HCT116 (cell line): ENCODE results near the gene CAP2. TPM values are rescaled to one million over a fixed set of nuclear protein-coding genes. Genes with fewer than 3 reads are reported as not detected.

Experiments
- ATAC-seq: fragments of 200-7000 bp; cut with Tn5 transposase; 2 replicates; pipeline ENCODE4 v1.9.1; 2020; ENCODE audit warnings: mild to moderate bottlenecking, moderate library complexity
- BruUV-seq: library from RNA; stranded (reverse); fragments of 400-500 nt; replicated peaks from 2 replicates; lab custom pipeline; 2021; lab: Mats Ljungman, UMichigan
- CTCF ChIA-PET: fragments of 300-600 bp; sonication (Branson Sonifier 250); formaldehyde crosslinking; loops from one replicate; lab custom pipeline; 2021; ENCODE audit warnings: antibody characterized with exemption; lab: Charles Lee
- POLR2A ChIA-PET: fragments of 300-600, 350-600 bp; sonication (Branson Sonifier 250); formaldehyde crosslinking; loops from one replicate; lab custom pipeline; 2021; ENCODE audit warnings: antibody characterized with exemption; lab: Charles Lee
- RAD21 ChIA-PET, 2 experiments: fragments of 300-600 bp; sonication (Branson Sonifier 250); formaldehyde crosslinking; loops; one replicate each; lab custom pipeline; 2023; ENCODE audit warnings: low total read pairs in 2 of 2; ENCODE audit not compliant: uncharacterized antibody in 2 of 2, unreplicated experiment in 2 of 2, low non-redundant PET in 1 of 2; lab: Charles Lee
- DNase-seq: peaks from one replicate; pipeline ENCODE4 v3.0.0-alpha.2; 2010; ENCODE audit warnings: low read depth, low spot score
- H2AFZ ChIP-seq: fragments of 200-600 bp; shearing (Covaris generic), sonication (generic); 2 replicates; pipeline ENCODE4 v1.6.1; 2017; ENCODE audit warnings: low read depth, mixed run types, mixed read lengths, antibody characterized with exemption, low read length; ENCODE audit not compliant: poor library complexity, severe bottlenecking
- H3K27ac ChIP-seq: 2 replicates; pipeline ENCODE4 v1.5.1; 2012; ENCODE audit warnings: low read depth, low read length
- H3K27me3 ChIP-seq: fragments of 200-600 bp; sonication (generic); 2 replicates; pipeline ENCODE4 v1.6.1; 2016; ENCODE audit warnings: mixed run types, low read length, mixed read lengths; ENCODE audit not compliant: insufficient read depth
- H3K36me3 ChIP-seq, 2 experiments: fragments of 200-500 bp in 1 of 2; fragments of 200-600 bp in 1 of 2; sonication (Bioruptor generic) in 1 of 2; sonication (generic) in 1 of 2; 2 replicates each; pipeline versions ENCODE4 v1.5.1 to v1.6.1; 2014 to 2016; ENCODE audit warnings: low read length in 2 of 2, inconsistent platforms in 1 of 2, mixed read lengths in 1 of 2, mixed run types in 1 of 2; ENCODE audit not compliant: insufficient read depth in 2 of 2, control insufficient read depth in 1 of 2
- H3K4me1 ChIP-seq, 2 experiments: fragments of 200-600 bp in 1 of 2; sonication (generic) in 1 of 2; 2 replicates each; pipeline versions ENCODE4 v1.5.1 to v1.6.1; 2012 to 2017; ENCODE audit warnings: low read length in 2 of 2, inconsistent platforms in 1 of 2, mild to moderate bottlenecking in 1 of 2, mixed read lengths in 1 of 2, mixed run types in 1 of 2, moderate library complexity in 1 of 2; ENCODE audit not compliant: insufficient read depth in 2 of 2, control insufficient read depth in 1 of 2
- H3K4me2 ChIP-seq: fragments of 200-600 bp; sonication (generic); 2 replicates; pipeline ENCODE4 v1.6.1; 2017; ENCODE audit warnings: mixed run types, low read length, mixed read lengths
- H3K4me3 ChIP-seq, 2 experiments: fragments of 200-600 bp in 1 of 2; sonication (generic) in 1 of 2; replicated peaks in 1 of 2; 2 replicates each; pipeline ENCODE4 v1.5.1; 2011 to 2016; ENCODE audit warnings: low read length in 2 of 2, control low read depth in 1 of 2, low read depth in 1 of 2, mild to moderate bottlenecking in 1 of 2, mixed read lengths in 1 of 2, mixed run types in 1 of 2
- H3K79me2 ChIP-seq: fragments of 200-600 bp; sonication (generic); 2 replicates; pipeline ENCODE4 v1.6.1; 2017; ENCODE audit warnings: mild to moderate bottlenecking, mixed run types, low read length, moderate library complexity, mixed read lengths; ENCODE audit not compliant: insufficient read depth
- H3K9ac ChIP-seq: fragments of 200-600 bp; sonication (generic); 2 replicates; pipeline ENCODE4 v1.6.1; 2016; ENCODE audit warnings: low read length, mixed read lengths
- H3K9me2 ChIP-seq: fragments of 200-600 bp; sonication (generic), shearing (Covaris generic); 2 replicates; pipeline ENCODE4 v1.6.1; 2017; ENCODE audit warnings: mixed run types, mild to moderate bottlenecking, moderate library complexity; ENCODE audit not compliant: insufficient read depth
- H3K9me3 ChIP-seq, 2 experiments: fragments of 200-500 bp in 1 of 2; fragments of 200-600 bp in 1 of 2; sonication (Bioruptor generic) in 1 of 2; sonication (generic) in 1 of 2; 2 replicates each; pipeline ENCODE4 v1.6.1; 2014 to 2017; ENCODE audit warnings: low read length in 2 of 2, mixed read lengths in 2 of 2, inconsistent platforms in 1 of 2, low read depth in 1 of 2, mild to moderate bottlenecking in 1 of 2, mixed run types in 1 of 2, moderate library complexity in 1 of 2; ENCODE audit not compliant: control insufficient read depth in 1 of 2, insufficient read depth in 1 of 2
- H4K20me1 ChIP-seq: fragments of 200-600 bp; sonication (generic), shearing (Covaris generic); 2 replicates; pipeline ENCODE4 v1.6.1; 2017; ENCODE audit warnings: mixed run types, mild to moderate bottlenecking, moderate library complexity; ENCODE audit not compliant: insufficient read depth
- CBX3 ChIP-seq: IDR thresholded peaks from 2 replicates; pipeline ENCODE4 v1.6.1; 2012; ENCODE audit warnings: low read depth
- CEBPB ChIP-seq: IDR thresholded peaks from 2 replicates; pipeline ENCODE4 v1.6.1; 2012; ENCODE audit warnings: low read depth
- ELF1 ChIP-seq: IDR thresholded peaks from 2 replicates; pipeline ENCODE4 v1.6.1; 2012; ENCODE audit warnings: low read depth, borderline replicate concordance
- JUND ChIP-seq: IDR thresholded peaks from 2 replicates; pipeline ENCODE4 v1.6.1; 2012
- POLR2A ChIP-seq: IDR thresholded peaks from 2 replicates; pipeline ENCODE4 v1.7.0; 2011; ENCODE audit warnings: borderline replicate concordance; ENCODE audit not compliant: insufficient read depth, insufficient read length; ENCODE audit errors: extremely low read depth
- POLR2AphosphoS5 ChIP-seq: IDR thresholded peaks from 2 replicates; pipeline ENCODE4 v1.6.1; 2011; ENCODE audit warnings: mild to moderate bottlenecking, low read depth, low read length, moderate library complexity
- RAD21 ChIP-seq: IDR thresholded peaks from 2 replicates; pipeline ENCODE4 v1.6.1; 2012; ENCODE audit warnings: low read depth, mild to moderate bottlenecking
- SRF ChIP-seq: IDR thresholded peaks from 2 replicates; pipeline ENCODE4 v1.6.1; 2012; ENCODE audit warnings: low read depth
- TCF7L2 ChIP-seq: IDR thresholded peaks from 2 replicates; pipeline ENCODE4 v1.7.0; 2011; ENCODE audit warnings: borderline replicate concordance, inconsistent platforms; ENCODE audit not compliant: insufficient read depth, insufficient read length; ENCODE audit errors: extremely low read depth
- YY1 ChIP-seq: IDR thresholded peaks from 2 replicates; pipeline ENCODE4 v1.6.1; 2011; ENCODE audit warnings: low read length, low read depth, moderate library complexity, mild to moderate bottlenecking; ENCODE audit not compliant: insufficient replicate concordance; ENCODE audit errors: extremely low read depth
- ZNF274 ChIP-seq: fragments of 200-500 bp; sonication (Bioruptor generic); IDR thresholded peaks from 2 replicates; pipeline ENCODE4 v1.6.1; 2014; ENCODE audit warnings: mild to moderate bottlenecking, low read depth, low read length, inconsistent platforms
- intact Hi-C: fragments of 100-400 bp; cut with micrococcal nuclease; formaldehyde crosslinking; loops from 2 replicates; pipeline ENCODE4 v1.10.0; 2022
- total RNA-seq: library from RNA; stranded (reverse); gene quantifications from one replicate; pipeline ENCODE4 v1.2.1, GENCODE V29; 2021; ENCODE audit not compliant: unreplicated experiment
- TF ChIP-seq, protein P1 (sequence below): IDR thresholded peaks from 2 replicates; pipeline ENCODE4 v1.6.1; 2012
- TF ChIP-seq, protein P2 (sequence below): IDR thresholded peaks from 2 replicates; pipeline ENCODE4 v1.6.1; 2012; ENCODE audit warnings: low read depth
- TF ChIP-seq, protein P3 (sequence below): IDR thresholded peaks from 2 replicates; pipeline ENCODE4 v1.6.1; 2011; ENCODE audit warnings: mild to moderate bottlenecking, low read length, moderate library complexity; ENCODE audit not compliant: insufficient replicate concordance; ENCODE audit errors: extremely low read depth

CAP2 gene
- total RNA-seq, 1 experiment from 2014 or later, result 3.8 TPM

DNA sequence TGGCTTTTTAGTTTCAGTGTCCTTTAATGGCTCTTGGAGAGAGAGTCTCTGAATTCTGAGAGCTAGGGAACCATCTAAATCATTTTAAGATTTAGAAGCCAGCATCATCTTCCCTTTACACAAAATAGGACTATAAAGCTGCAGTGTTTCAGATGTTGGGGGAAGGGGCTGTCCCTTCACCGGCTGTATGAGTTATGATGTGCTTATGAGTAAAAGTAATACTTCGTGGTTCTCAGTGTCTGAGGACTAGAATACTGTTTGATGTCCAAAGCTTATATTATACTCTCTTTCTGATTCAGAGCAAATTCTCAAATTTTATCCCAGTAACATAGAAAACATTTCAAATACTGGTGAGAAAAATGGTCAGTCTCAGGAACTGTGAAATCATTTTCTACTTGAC is 143.2 kb downstream of the CAP2 start:
- ChIA-PET RAD21 (no interaction called here), POLR2A (no interaction called here), CTCF (no interaction called here)
- no TSS peak for BruUV-seq
- intact Hi-C loops, result no loop called here
- no peak overlapping the region for H3K4me3 ChIP-seq
- H3K4me2 ChIP-seq, result no peak overlapping the region
- DNase-seq, result no peak
- no peaks in the 10 kb centered on the region for H3K9me3 ChIP-seq
- H3K79me2 ChIP-seq, result no peaks in the 10 kb centered on the region
- no peak overlapping the region for H2AFZ ChIP-seq
- no peaks in the 10 kb centered on the region for H3K4me1 ChIP-seq
- H3K36me3 ChIP-seq, result no peaks in the 10 kb centered on the region
- H3K27me3 ChIP-seq, result no peaks in the 10 kb centered on the region
- H3K9ac ChIP-seq, result no peak overlapping the region
- ATAC-seq, result no peak
- no peaks in the 10 kb centered on the region for H4K20me1 ChIP-seq
- TF ChIP-seq POLR2AphosphoS5 (no peak), TCF7L2 (no peak), ZNF274 (no peak), YY1 (no peak), POLR2A (no peak), SRF (no peak), CBX3 (no peak), RAD21 (no peak)
- TF ChIP-seq, protein P1, sequence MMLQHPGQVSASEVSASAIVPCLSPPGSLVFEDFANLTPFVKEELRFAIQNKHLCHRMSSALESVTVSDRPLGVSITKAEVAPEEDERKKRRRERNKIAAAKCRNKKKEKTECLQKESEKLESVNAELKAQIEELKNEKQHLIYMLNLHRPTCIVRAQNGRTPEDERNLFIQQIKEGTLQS, result no peak
- no peak overlapping the region for H3K27ac ChIP-seq
- H3K9me2 ChIP-seq, result no peaks in the 10 kb centered on the region

DNA sequence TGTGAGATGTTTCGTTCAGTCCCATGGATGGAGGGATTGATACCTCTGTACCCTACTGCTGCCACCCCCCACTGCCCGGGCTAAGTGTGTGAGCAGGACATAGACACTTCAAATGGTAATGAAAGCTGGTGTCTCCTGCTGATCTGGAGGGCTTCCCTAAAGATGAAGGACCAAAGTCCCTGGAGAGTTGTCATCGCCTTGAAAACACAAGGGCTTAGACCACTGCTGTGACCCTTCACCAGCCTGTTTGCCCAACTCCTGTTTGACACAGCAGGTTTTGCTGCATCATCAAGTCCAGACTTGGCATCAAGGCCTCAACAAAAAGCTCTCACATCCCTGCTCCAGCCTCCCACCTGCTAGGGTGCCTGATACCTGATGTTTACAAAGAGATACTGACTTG is 148.8 kb downstream of the CAP2 start:
- CTCF ChIA-PET, result no interaction called here
- Histone ChIP-seq H3K79me2 (no peaks in the 10 kb centered on the region), H3K27me3 (no peaks in the 10 kb centered on the region), H2AFZ (no peak overlapping the region), H3K4me2 (no peak overlapping the region), H3K36me3 (0 out of 4 replicates have a peak, but pooled peaks cover 0 to 2% of the 10 kb centered on the region in 2 experiments), H3K9me2 (no peaks in the 10 kb centered on the region), H4K20me1 (no peaks in the 10 kb centered on the region), H3K9ac (no peak overlapping the region), H3K27ac (no peak overlapping the region), H3K4me3 (no peak overlapping the region), H3K9me3 (no peaks in the 10 kb centered on the region), H3K4me1 (no peaks in the 10 kb centered on the region)
- POLR2A ChIA-PET, result no interaction called here
- RAD21 ChIA-PET, result no interaction called here
- ATAC-seq (no peak), DNase-seq (no peak)
- intact Hi-C loops, result no loop called here
- TF ChIP-seq, protein P2, sequence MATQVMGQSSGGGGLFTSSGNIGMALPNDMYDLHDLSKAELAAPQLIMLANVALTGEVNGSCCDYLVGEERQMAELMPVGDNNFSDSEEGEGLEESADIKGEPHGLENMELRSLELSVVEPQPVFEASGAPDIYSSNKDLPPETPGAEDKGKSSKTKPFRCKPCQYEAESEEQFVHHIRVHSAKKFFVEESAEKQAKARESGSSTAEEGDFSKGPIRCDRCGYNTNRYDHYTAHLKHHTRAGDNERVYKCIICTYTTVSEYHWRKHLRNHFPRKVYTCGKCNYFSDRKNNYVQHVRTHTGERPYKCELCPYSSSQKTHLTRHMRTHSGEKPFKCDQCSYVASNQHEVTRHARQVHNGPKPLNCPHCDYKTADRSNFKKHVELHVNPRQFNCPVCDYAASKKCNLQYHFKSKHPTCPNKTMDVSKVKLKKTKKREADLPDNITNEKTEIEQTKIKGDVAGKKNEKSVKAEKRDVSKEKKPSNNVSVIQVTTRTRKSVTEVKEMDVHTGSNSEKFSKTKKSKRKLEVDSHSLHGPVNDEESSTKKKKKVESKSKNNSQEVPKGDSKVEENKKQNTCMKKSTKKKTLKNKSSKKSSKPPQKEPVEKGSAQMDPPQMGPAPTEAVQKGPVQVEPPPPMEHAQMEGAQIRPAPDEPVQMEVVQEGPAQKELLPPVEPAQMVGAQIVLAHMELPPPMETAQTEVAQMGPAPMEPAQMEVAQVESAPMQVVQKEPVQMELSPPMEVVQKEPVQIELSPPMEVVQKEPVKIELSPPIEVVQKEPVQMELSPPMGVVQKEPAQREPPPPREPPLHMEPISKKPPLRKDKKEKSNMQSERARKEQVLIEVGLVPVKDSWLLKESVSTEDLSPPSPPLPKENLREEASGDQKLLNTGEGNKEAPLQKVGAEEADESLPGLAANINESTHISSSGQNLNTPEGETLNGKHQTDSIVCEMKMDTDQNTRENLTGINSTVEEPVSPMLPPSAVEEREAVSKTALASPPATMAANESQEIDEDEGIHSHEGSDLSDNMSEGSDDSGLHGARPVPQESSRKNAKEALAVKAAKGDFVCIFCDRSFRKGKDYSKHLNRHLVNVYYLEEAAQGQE, result no peak
- TF ChIP-seq ELF1 (no peak), YY1 (no peak), JUND (no peak), CEBPB (no peak), RAD21 (no peak)
- TF ChIP-seq, protein P3, sequence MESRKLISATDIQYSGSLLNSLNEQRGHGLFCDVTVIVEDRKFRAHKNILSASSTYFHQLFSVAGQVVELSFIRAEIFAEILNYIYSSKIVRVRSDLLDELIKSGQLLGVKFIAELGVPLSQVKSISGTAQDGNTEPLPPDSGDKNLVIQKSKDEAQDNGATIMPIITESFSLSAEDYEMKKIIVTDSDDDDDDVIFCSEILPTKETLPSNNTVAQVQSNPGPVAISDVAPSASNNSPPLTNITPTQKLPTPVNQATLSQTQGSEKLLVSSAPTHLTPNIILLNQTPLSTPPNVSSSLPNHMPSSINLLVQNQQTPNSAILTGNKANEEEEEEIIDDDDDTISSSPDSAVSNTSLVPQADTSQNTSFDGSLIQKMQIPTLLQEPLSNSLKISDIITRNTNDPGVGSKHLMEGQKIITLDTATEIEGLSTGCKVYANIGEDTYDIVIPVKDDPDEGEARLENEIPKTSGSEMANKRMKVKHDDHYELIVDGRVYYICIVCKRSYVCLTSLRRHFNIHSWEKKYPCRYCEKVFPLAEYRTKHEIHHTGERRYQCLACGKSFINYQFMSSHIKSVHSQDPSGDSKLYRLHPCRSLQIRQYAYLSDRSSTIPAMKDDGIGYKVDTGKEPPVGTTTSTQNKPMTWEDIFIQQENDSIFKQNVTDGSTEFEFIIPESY, result no peak
- TF ChIP-seq, protein P1, result no peak
- BruUV-seq, result no TSS peak
